ENCODE measurements around the gene PSMB1.
A peak's percentile ranks its signal among the peaks of the same experiment; 100 is the strongest.

PSMB1 gene

DNA sequence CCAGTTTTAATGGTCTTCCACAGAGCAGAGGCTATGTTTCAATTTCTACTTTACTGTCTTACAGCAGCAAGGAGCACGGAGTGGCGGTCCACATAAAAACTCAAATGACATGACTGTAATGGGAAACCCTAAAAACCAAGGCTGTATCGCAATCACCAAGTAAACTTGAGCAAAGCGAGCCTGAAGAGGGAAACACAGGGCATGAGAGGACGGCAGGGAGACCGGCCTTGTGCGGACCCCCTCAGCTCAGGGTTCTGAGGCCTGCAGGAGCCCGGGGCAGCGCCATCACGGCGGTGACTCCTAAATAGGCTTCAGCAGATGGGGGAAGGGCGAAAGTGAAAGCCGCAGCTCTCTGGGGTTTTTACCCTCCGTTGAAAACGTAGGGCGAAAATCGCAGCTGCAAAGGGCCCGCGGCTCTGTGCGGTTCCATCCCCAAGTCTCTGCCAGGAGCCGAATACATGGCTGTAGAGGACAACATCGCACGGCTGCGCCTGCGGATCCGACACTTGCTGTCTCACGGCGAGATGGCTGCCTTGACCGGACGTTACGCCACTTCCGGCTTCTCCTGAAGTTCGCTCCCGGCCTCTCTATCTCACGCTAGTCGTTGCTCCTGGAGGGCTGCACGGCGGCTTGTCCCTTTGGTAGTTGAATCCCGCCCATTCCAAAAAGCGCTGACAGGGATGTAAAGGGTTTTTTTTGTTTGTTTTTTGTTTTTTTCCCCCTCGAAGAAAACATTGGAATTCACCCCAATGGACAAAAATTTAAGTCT, at the start of gene PSMB1:
PSMB1 (minus strand) TSS at position 543 of the 769 bp plus-strand sequence; CDS start at position 478, 65 bp downstream.
- H3K36me3 ChIP-seq (replicated peaks; ENCODE audit: insufficient read depth, low read length) = no peaks in the 10 kb centered on the region

DNA sequence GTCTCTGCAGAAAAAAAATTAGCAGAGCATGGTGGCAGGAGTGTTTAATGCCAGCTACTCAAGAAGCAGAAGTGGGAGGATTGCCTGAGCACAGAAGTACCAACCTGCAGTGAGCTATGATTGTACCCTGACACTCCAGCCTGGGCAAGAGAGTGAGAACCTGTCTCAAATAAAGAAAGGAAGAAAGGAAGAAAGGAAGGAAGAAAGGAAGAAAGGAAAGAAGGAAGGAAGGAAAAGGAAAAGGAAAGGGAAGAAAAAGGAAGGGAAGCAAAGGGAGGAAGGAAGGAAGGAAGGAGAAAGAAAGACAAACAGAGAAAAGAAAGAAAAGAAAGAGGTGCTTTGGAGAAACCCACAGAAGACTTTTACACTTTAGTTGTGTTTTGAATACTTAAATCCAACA, 44.2 kb upstream of the PSMB1 start:
- no peak overlapping the region for H2AFZ ChIP-seq (ENCODE audit: low read length)
- no peaks in the 10 kb centered on the region for H3K9me2 ChIP-seq (replicated peaks; ENCODE audit: insufficient read depth, low read length)
- TF ChIP-seq CTCF (IDR thresholded peaks at IDR 0.05; ENCODE audit: low read length) (no peak), EZH2 (optimal IDR thresholded peaks at IDR 0.05; ENCODE audit: low read depth, low read length) (no peak), EZH2phosphoT487 (IDR thresholded peaks at IDR 0.05; ENCODE audit: low read length) (no peak)
- H3K4me2 ChIP-seq (ENCODE audit: low read depth, low read length) = no peak overlapping the region
- no peaks in the 10 kb centered on the region for H3K9me3 ChIP-seq (replicated peaks; ENCODE audit: insufficient read depth, low read length)
- H3K4me3 ChIP-seq (ENCODE audit: low read length) = no peak overlapping the region
- no peaks in the 10 kb centered on the region for H3K27me3 ChIP-seq (replicated peaks; ENCODE audit: insufficient read depth, low read length)
- H3K9ac ChIP-seq (ENCODE audit: low read length) = no peak overlapping the region
- no peak overlapping the region for H3K27ac ChIP-seq (ENCODE audit: low read length)
- H3K36me3 ChIP-seq (replicated peaks; ENCODE audit: insufficient read depth, low read length) = no peaks in the 10 kb centered on the region
- no peaks in the 10 kb centered on the region for H3F3A ChIP-seq (ENCODE audit: insufficient read depth, low read length)
- H4K20me1 ChIP-seq (ENCODE audit: insufficient read depth, low read length) = no peaks in the 10 kb centered on the region
- no peaks in the 10 kb centered on the region for H3K4me1 ChIP-seq (ENCODE audit: low read length)
- no peaks in the 10 kb centered on the region for H3K79me2 ChIP-seq (ENCODE audit: low read length)
- no peak for DNase-seq

More for the DNA sequence above, at the start of gene PSMB1:
- Histone ChIP-seq H3K4me1 (ENCODE audit: low read length) (peaks cover 12% of the 10 kb centered on the region), H4K20me1 (ENCODE audit: insufficient read depth, low read length) (peaks cover 14% of the 10 kb centered on the region), H3K27me3 (replicated peaks; ENCODE audit: insufficient read depth, low read length) (no peaks in the 10 kb centered on the region), H3K9ac (ENCODE audit: low read length) (peak within 1 kb of the TSS; percentile 90), H3F3A (ENCODE audit: insufficient read depth, low read length) (peaks cover 7% of the 10 kb centered on the region; the same call in 1 of the 2 replicates), H3K9me2 (replicated peaks; ENCODE audit: insufficient read depth, low read length) (no peaks in the 10 kb centered on the region), H3K4me3 (ENCODE audit: low read length) (peak within 1 kb of the TSS; percentile 89), H3K4me2 (ENCODE audit: low read depth, low read length) (peak within 1 kb of the TSS; percentile 76), H3K9me3 (replicated peaks; ENCODE audit: insufficient read depth, low read length) (no peaks in the 10 kb centered on the region), H3K27ac (ENCODE audit: low read length) (peak within 1 kb of the TSS; percentile 97), H3K79me2 (ENCODE audit: low read length) (peaks cover 83% of the 10 kb centered on the region), H2AFZ (ENCODE audit: low read length) (peak within 1 kb of the TSS; percentile 66)
- no peak for TF ChIP-seq CTCF (IDR thresholded peaks at IDR 0.05; ENCODE audit: low read length)
- TF ChIP-seq EZH2phosphoT487 (IDR thresholded peaks at IDR 0.05; ENCODE audit: low read length) = no peak
- TF ChIP-seq EZH2 (optimal IDR thresholded peaks at IDR 0.05; ENCODE audit: low read depth, low read length) = no peak
- DNase-seq = peak; percentile 83

DNA sequence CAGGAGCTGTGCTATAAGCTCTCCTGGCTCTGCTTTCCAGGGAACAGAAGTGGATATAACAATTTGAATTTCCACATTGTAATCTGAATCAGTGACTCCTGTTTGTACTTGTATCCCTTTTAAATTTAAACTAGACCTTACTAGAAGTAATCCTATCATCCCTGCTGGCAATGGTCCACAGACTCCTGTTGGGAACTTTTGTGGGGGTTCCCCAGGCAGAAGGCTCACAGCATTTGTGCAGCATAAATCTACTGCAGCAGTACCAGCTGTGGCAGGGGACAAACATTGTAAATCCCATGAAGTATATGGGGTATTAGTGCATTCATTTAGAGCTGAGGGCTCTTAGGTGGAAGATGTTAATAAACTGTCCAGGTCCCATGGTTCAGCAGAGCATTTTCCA, 43.3 kb upstream of the PSMB1 start:
- DNase-seq = no peak
- Histone ChIP-seq H3K4me3 (ENCODE audit: low read length) (no peak overlapping the region), H3K9me3 (replicated peaks; ENCODE audit: insufficient read depth, low read length) (no peaks in the 10 kb centered on the region), H3K9ac (ENCODE audit: low read length) (no peak overlapping the region), H3K79me2 (ENCODE audit: low read length) (no peaks in the 10 kb centered on the region), H3F3A (ENCODE audit: insufficient read depth, low read length) (no peaks in the 10 kb centered on the region), H4K20me1 (ENCODE audit: insufficient read depth, low read length) (no peaks in the 10 kb centered on the region), H3K27ac (ENCODE audit: low read length) (no peak overlapping the region), H3K36me3 (replicated peaks; ENCODE audit: insufficient read depth, low read length) (no peaks in the 10 kb centered on the region), H3K27me3 (replicated peaks; ENCODE audit: insufficient read depth, low read length) (no peaks in the 10 kb centered on the region), H2AFZ (ENCODE audit: low read length) (no peak overlapping the region), H3K4me2 (ENCODE audit: low read depth, low read length) (no peak overlapping the region), H3K4me1 (ENCODE audit: low read length) (no peaks in the 10 kb centered on the region), H3K9me2 (replicated peaks; ENCODE audit: insufficient read depth, low read length) (no peaks in the 10 kb centered on the region)
- TF ChIP-seq EZH2phosphoT487 (IDR thresholded peaks at IDR 0.05; ENCODE audit: low read length) = no peak
- TF ChIP-seq CTCF (IDR thresholded peaks at IDR 0.05; ENCODE audit: low read length) = no peak
- TF ChIP-seq EZH2 (optimal IDR thresholded peaks at IDR 0.05; ENCODE audit: low read depth, low read length) = no peak
